K562 (cell line): ENCODE measurements around the gene MBOAT7. TPM values are rescaled to one million over a fixed set of nuclear protein-coding genes. Genes with fewer than 3 reads are reported as not detected.
A peak's percentile ranks its signal among the peaks of the same experiment; 100 is the strongest.

Experiments
- ATAC-seq: fragments of 200-7000 bp; cut with Tn5 transposase; 3 replicates; pipeline ENCODE4 v1.9.1; 2020; ENCODE audit warnings: moderate library complexity
- BruUV-seq: library from RNA; stranded (reverse); fragments of 400-500 nt; replicated peaks from 2 replicates; lab custom pipeline; 2021; lab: Mats Ljungman, UMichigan
- CTCF ChIA-PET: fragments of 300-600 bp; formaldehyde crosslinking; extraction: SDS; loops from one replicate; lab custom pipeline; 2021; ENCODE audit warnings: low intra/inter-chr PET ratio; lab: Yijun Ruan, JAX
- POLR2A ChIA-PET: fragments of 300-600, 350-650 bp; sonication (Branson Sonifier 250); formaldehyde crosslinking; extraction: SDS; loops from one replicate; lab custom pipeline; 2021; ENCODE audit warnings: antibody characterized with exemption, inconsistent platforms; lab: Yijun Ruan, JAX
- DNase-seq, 4 experiments: peaks; one replicate each; pipeline versions ENCODE4 v3.0.0 to v3.0.0-alpha.2; 2011 to 2018; ENCODE audit warnings: low spot score in 3 of 4, mixed read lengths in 3 of 4; ENCODE audit errors: extremely low read depth in 1 of 4
- FAIRE-seq: peaks from 2 replicates; lab custom pipeline; 2011; peaks lifted over from hg19 to GRCh38; lab: Jason Lieb, UNC
- H2AFZ ChIP-seq: 2 replicates; pipeline ENCODE4 v1.6.0; 2011; ENCODE audit warnings: low read depth, low read length, control low read depth, inconsistent platforms
- H3K27ac ChIP-seq: fragments of 200-600 bp; 3 replicates; pipeline ENCODE4 v1.8.0; 2011; ENCODE audit warnings: low read depth, mild to moderate bottlenecking, control low read depth, inconsistent platforms, low read length, moderate library complexity, mixed read lengths; ENCODE audit errors: extremely low read depth
- H3K27me3 ChIP-seq, 2 experiments: fragments of 300-600 bp in 1 of 2; 2 replicates in 1 of 2; 3 replicates in 1 of 2; pipeline versions ENCODE4 v1.6.0 to v1.8.0; 2011; ENCODE audit warnings: inconsistent platforms in 2 of 2, low read length in 2 of 2, mild to moderate bottlenecking in 1 of 2, mixed read lengths in 1 of 2, moderate library complexity in 1 of 2; ENCODE audit not compliant: control insufficient read depth in 2 of 2, insufficient read depth in 2 of 2
- H3K36me3 ChIP-seq: fragments of 300-600 bp; 3 replicates; pipeline ENCODE4 v1.8.0; 2011; ENCODE audit warnings: mild to moderate bottlenecking, low read length, inconsistent platforms; ENCODE audit not compliant: control insufficient read depth, insufficient read depth
- H3K4me1 ChIP-seq, 2 experiments: fragments of 200-600 bp in 1 of 2; replicated peaks in 1 of 2; 2 replicates in 1 of 2; 3 replicates in 1 of 2; pipeline versions ENCODE4 v1.5.1 to v1.8.0; 2011; ENCODE audit warnings: inconsistent platforms in 2 of 2, low read length in 2 of 2, mild to moderate bottlenecking in 1 of 2, mixed read lengths in 1 of 2, moderate library complexity in 1 of 2; ENCODE audit not compliant: control insufficient read depth in 2 of 2, insufficient read depth in 2 of 2
- H3K4me2 ChIP-seq: 2 replicates; pipeline ENCODE4 v1.6.1; 2011; ENCODE audit warnings: low read length, control low read depth, inconsistent platforms, mixed read lengths; ENCODE audit not compliant: insufficient read depth
- H3K4me3 ChIP-seq: fragments of 200-600 bp; sonication (generic), shearing (Covaris generic); 2 replicates; pipeline ENCODE4 v1.5.1; 2016; ENCODE audit warnings: control low read depth, inconsistent platforms
- H3K79me2 ChIP-seq: fragments of 200-600 bp; 3 replicates; pipeline ENCODE4 v1.8.0; 2011; ENCODE audit warnings: low read length, inconsistent platforms; ENCODE audit not compliant: control insufficient read depth, insufficient read depth
- H3K9ac ChIP-seq, 2 experiments: 2 replicates each; pipeline versions ENCODE4 v1.6.0 to v1.6.1; 2011; ENCODE audit warnings: low read depth in 2 of 2, low read length in 2 of 2, control low read depth in 1 of 2, inconsistent platforms in 1 of 2, mild to moderate bottlenecking in 1 of 2, mixed read lengths in 1 of 2; ENCODE audit not compliant: insufficient read depth in 1 of 2
- H3K9me1 ChIP-seq: one replicate; pipeline ENCODE4 v1.6.0; 2011; ENCODE audit warnings: inconsistent platforms, mild to moderate bottlenecking, low read length, moderate library complexity; ENCODE audit not compliant: control insufficient read depth, insufficient read depth
- H3K9me3 ChIP-seq: replicated peaks from 2 replicates; pipeline ENCODE4 v1.5.1; 2011; ENCODE audit warnings: low read depth, low read length, inconsistent platforms; ENCODE audit not compliant: control insufficient read depth, insufficient read depth
- H4K20me1 ChIP-seq: replicated peaks from 2 replicates; pipeline ENCODE4 v1.6.1; 2011; ENCODE audit warnings: low read length, inconsistent platforms, mixed read lengths; ENCODE audit not compliant: control insufficient read depth, insufficient read depth
- CHD2 ChIP-seq: IDR thresholded peaks from 2 replicates; pipeline ENCODE4 v1.6.1; 2011; ENCODE audit warnings: low read depth, low read length
- ETS1 ChIP-seq: conservative IDR thresholded peaks from 2 replicates; pipeline ENCODE4 v1.6.1; 2011; ENCODE audit warnings: low read depth, mild to moderate bottlenecking, low read length; ENCODE audit not compliant: control insufficient read depth
- HDAC6 ChIP-seq: IDR thresholded peaks from 2 replicates; pipeline ENCODE4 v1.6.1; 2012; ENCODE audit warnings: low read depth, mild to moderate bottlenecking, control low read depth, inconsistent platforms, low read length, moderate library complexity
- KAT2B ChIP-seq: IDR thresholded peaks from one replicate; pipeline ENCODE4 v1.6.1; 2012; ENCODE audit warnings: low read depth, mild to moderate bottlenecking, control low read depth, inconsistent platforms, low read length, moderate library complexity
- KDM2B ChIP-seq: fragments of 250-450 bp; sonication (Bioruptor Pico); IDR thresholded peaks from 2 replicates; pipeline ENCODE4 v1.8.0; 2021; ENCODE audit warnings: mild to moderate bottlenecking, moderate library complexity
- MAZ ChIP-seq, 2 experiments: fragments of 450-650 bp in 1 of 2; sonication (generic) in 1 of 2; formaldehyde crosslinking; IDR thresholded peaks in 1 of 2; conservative IDR thresholded peaks in 1 of 2; 2 replicates each; pipeline versions ENCODE4 v1.4.0 to v1.5.0; 2020; ENCODE audit warnings: mild to moderate bottlenecking in 1 of 2, missing genetic modification reagents in 1 of 2
- NFATC3 ChIP-seq: fragments of 450-650 bp; IDR thresholded peaks from 2 replicates; pipeline ENCODE4 v1.6.1; 2017; ENCODE audit warnings: mild to moderate bottlenecking
- NR2C1 ChIP-seq, 2 experiments: fragments of 450-650 bp; IDR thresholded peaks; 2 replicates each; pipeline ENCODE4 v1.6.1; 2017; ENCODE audit warnings: mild to moderate bottlenecking in 2 of 2, antibody characterized with exemption in 1 of 2, inconsistent platforms in 1 of 2, missing compliant biosample characterization in 1 of 2, missing genetic modification characterization in 1 of 2
- POLR2H ChIP-seq: IDR thresholded peaks from 2 replicates; pipeline ENCODE4 v1.6.1; 2016; ENCODE audit warnings: missing genetic modification characterization, low read depth, mild to moderate bottlenecking, control low read depth, missing compliant biosample characterization, moderate library complexity
- RNF2 ChIP-seq: sonication (generic); IDR thresholded peaks from 2 replicates; pipeline ENCODE4 v1.6.1; 2016
- SMAD3 ChIP-seq: fragments of 450-650 bp; formaldehyde crosslinking; conservative IDR thresholded peaks from 2 replicates; pipeline ENCODE4 v1.4.0; 2020; ENCODE audit warnings: mild to moderate bottlenecking
- ZBTB40 ChIP-seq, 2 experiments: fragments of 450-650 bp in 1 of 2; sonication (generic) in 1 of 2; formaldehyde crosslinking in 1 of 2; IDR thresholded peaks; 2 replicates each; pipeline versions ENCODE4 v1.7.1 to v1.9.0; 2016 to 2022; ENCODE audit warnings: inconsistent platforms in 1 of 2, mild to moderate bottlenecking in 1 of 2, missing genetic modification reagents in 1 of 2
- ZNF121 ChIP-seq: sonication (generic); formaldehyde crosslinking; conservative IDR thresholded peaks from 2 replicates; pipeline ENCODE4 v1.8.0; 2022; ENCODE audit warnings: missing genetic modification reagents
- WGBS: fragments of 100-300 bp; shearing (Covaris generic); methylation state at CpG from one replicate; pipeline ENCODE4 v1.1.6; 2016; ENCODE audit warnings: low coverage, mixed read lengths; ENCODE audit not compliant: insufficient coverage; ENCODE audit errors: missing lambda C conversion rate; 5-methylcytosine and 5-hydroxymethylcytosine counted together
- in situ Hi-C: fragments of 300-500 bp; cut with MboI; formaldehyde crosslinking; loops from 4 replicates; pipeline ENCODE4 v1.15.0; 2018; ENCODE audit warnings: inconsistent platforms, mixed read lengths
- intact Hi-C: fragments of 100-400 bp; cut with micrococcal nuclease; formaldehyde crosslinking; loops from 2 replicates; pipeline ENCODE4 v1.14.2; 2022
- polyA plus RNA-seq, 8 experiments: library from polyadenylated mRNA; depleted of rRNA in 4 of 8; stranded (reverse) in 5 of 8; unstranded in 3 of 8; fragments of >200 nt; fragmentation: Nextera tagmentation in 2 of 8; fragmentation: Illumina TruSeq in 1 of 8; extraction: Ambion mirVana in 2 of 8; extraction: Trizol in 1 of 8; gene quantifications; 2 replicates each; pipeline versions ENCODE4 v1.2.1 to v1.2.3, GENCODE V29; 2011 to 2014; ENCODE audit warnings: inconsistent platforms in 1 of 8, missing spikeins in 1 of 8
- total RNA-seq, 7 experiments: library from RNA; depleted of rRNA in 6 of 7; stranded (reverse); fragments of >200 nt in 6 of 7; fragmentation: Illumina TruSeq in 2 of 7; extraction: Trizol in 2 of 7; gene quantifications; 2 replicates each; pipeline versions ENCODE4 v1.2.1 to v1.2.3, GENCODE V29; 2011 to 2021; ENCODE audit warnings: low replicate concordance in 1 of 7

Gene MBOAT7
- total and polyA plus RNA-seq, 9 of the 15 experiments (the other 6 are each of a cell fraction or from before 2014, with no cell fraction given): 1.4 to 153 (median 56.1) TPM

GRCh38 chr19:54216869-54217268 is 27.5 kb upstream of the MBOAT7 start:
- BruUV-seq: no TSS peak
- in situ Hi-C loops: no loop called here
- POLR2A ChIA-PET: interaction anchor here (1.4 kb wide), 1 partner anchor 12 kb away, joined by 6 read pairs; no protein-coding TSS in a partner anchor
- TF ChIP-seq POLR2H (tag) (no peak), ZNF121 (CRISPR knock-in tag) (no peak), ZBTB40 (IDR thresholded peaks at IDR 0.05) (no peak), ZBTB40 (CRISPR knock-in tag; IDR thresholded peaks at IDR 0.05) (no peak), HDAC6 (no peak), RNF2 (no peak), KAT2B (no peak), NR2C1 (IDR thresholded peaks at IDR 0.05) (no peak), NR2C1 (tag; IDR thresholded peaks at IDR 0.05) (no peak), ETS1 (no peak), KDM2B (no peak), SMAD3 (CRISPR knock-in tag) (no peak), CHD2 (no peak), NFATC3 (no peak), MAZ (CRISPR knock-in tag; conservative IDR thresholded peaks at IDR 0.05 in 1 of 2, IDR thresholded peaks at IDR 0.05 in 1 of 2) (no peak)

More at GRCh38 chr19:54216869-54217268, 27.5 kb upstream of the MBOAT7 start:
- 73% methylated on average over 7 of the region's 9 CpGs for WGBS
- no peak for ATAC-seq
- intact Hi-C loops: no loop called here
- H3K9me3 ChIP-seq: no peaks in the 10 kb centered on the region
- DNase-seq: no peak
- no peaks in the 10 kb centered on the region for H3K27me3 ChIP-seq
- H3K4me3 ChIP-seq: no peak overlapping the region
- H3K9me1 ChIP-seq: no peaks in the 10 kb centered on the region
- CTCF ChIA-PET: no interaction called here
- no peaks in the 10 kb centered on the region for H4K20me1 ChIP-seq
- peaks cover 3% of the 10 kb centered on the region; the same call in 2 of the 3 replicates for H3K79me2 ChIP-seq
- no peak for FAIRE-seq
- no peak overlapping the region for H3K27ac ChIP-seq
- H3K36me3 ChIP-seq: peaks cover 10% of the 10 kb centered on the region; the same call in 2 of the 3 replicates
- H3K9ac ChIP-seq: peak overlapping the region in 1 of 2 experiments; percentile 45; a peak in 1 of 4 replicates
- no peak overlapping the region for H2AFZ ChIP-seq
- no peak overlapping the region for H3K4me2 ChIP-seq
- peaks cover 0 to 27% of the 10 kb centered on the region in 2 experiments; a peak in 4 of 5 replicates for H3K4me1 ChIP-seq
